Stimulated activated CD8-positive, alpha-beta memory T cell treated with anti-CD3 and anti-CD28 coated beads, Interleukin-12 subunit alpha, Interleukin-12 subunit beta, amount 100 ng/mL, for 24 hours (primary cell): Measurements from ENCODE around the gene MOCS3.

ENCODE experiments used
- DNase-seq: peaks from one replicate; pipeline ENCODE4 v3.0.0-alpha.2; 2020; ENCODE audit errors: extremely low read depth

The MOCS3 gene

GRCh38 chr20:50958615-50959542, at the start of gene MOCS3:
Gene MOCS3 (plus strand): TSS chr20:50958818. CDS start chr20:50958843, 25 bp downstream.
- DNase-seq: peak; percentile 49

GRCh38 chr20:50909413-50909812, 49.2 kb upstream of the MOCS3 start:
- DNase-seq: no peak

GRCh38 chr20:50911030-50911429, 47.6 kb upstream of the MOCS3 start:
- no peak for DNase-seq

- DNase-seq: no peak
Measured at GRCh38 chr20:50911716-50912115, 46.9 kb upstream of the MOCS3 start.

- DNase-seq: no peak
Measured at GRCh38 chr20:50913690-50914375, 44.8 kb upstream of the MOCS3 start.

GRCh38 chr20:50915424-50915823, 43.2 kb upstream of the MOCS3 start:
- no peak for DNase-seq

GRCh38 chr20:50916257-50916656, 42.4 kb upstream of the MOCS3 start:
- DNase-seq: no peak

GRCh38 chr20:50916934-50917333, 41.7 kb upstream of the MOCS3 start:
- no peak for DNase-seq

GRCh38 chr20:50918403-50918802, 40.2 kb upstream of the MOCS3 start:
- no peak for DNase-seq

- no peak for DNase-seq
Measured at GRCh38 chr20:50919567-50919966, 39.1 kb upstream of the MOCS3 start.

- no peak for DNase-seq
Measured at GRCh38 chr20:50920997-50921396, 37.6 kb upstream of the MOCS3 start.

- no peak for DNase-seq
Measured at GRCh38 chr20:50921803-50922501, 36.7 kb upstream of the MOCS3 start.

GRCh38 chr20:50924261-50924920, 34.2 kb upstream of the MOCS3 start:
- DNase-seq: no peak

- no peak for DNase-seq
Measured at GRCh38 chr20:50926530-50926929, 32.1 kb upstream of the MOCS3 start.

- no peak for DNase-seq
Measured at GRCh38 chr20:50928469-50928868, 30.1 kb upstream of the MOCS3 start.

- DNase-seq: peak; percentile 82
Measured at GRCh38 chr20:50929299-50930138, 29.1 kb upstream of the MOCS3 start.

- no peak for DNase-seq
Measured at GRCh38 chr20:50930139-50930975, 28.3 kb upstream of the MOCS3 start.

- DNase-seq: no peak
Measured at GRCh38 chr20:50930976-50931305, 27.7 kb upstream of the MOCS3 start.

GRCh38 chr20:50931306-50932015, 27.2 kb upstream of the MOCS3 start, which contains the start of gene ADNP:
Gene ADNP (minus strand): TSS chr20:50931437. CDS start chr20:50903996, 27,441 bp downstream.
- DNase-seq: peak; percentile 61
